Lower lobe of right lung (tissue), 2 donors: ENCODE data around the gene ABI1. TPM values are rescaled to one million over a fixed set of nuclear protein-coding genes. Genes with fewer than 3 reads are reported as not detected.

Experiments used
- ATAC-seq, 2 donors: fragments of 200-7000 bp; cut with Tn5 transposase; one replicate each; pipeline ENCODE4 v1.9.1; 2020 to 2022; ENCODE audit warnings: mild to moderate bottlenecking in 2 of 2, moderate library complexity in 2 of 2
- DNase-seq: peaks from one replicate; pipeline ENCODE4 v3.0.0-alpha.2; 2020
- H3K27ac ChIP-seq: fragments of 200-600 bp; one replicate; pipeline ENCODE4 v1.8.0; 2022
- H3K27me3 ChIP-seq: fragments of 200-600 bp; one replicate; pipeline ENCODE4 v1.8.0; 2022; ENCODE audit warnings: low read depth
- H3K36me3 ChIP-seq: fragments of 200-600 bp; one replicate; pipeline ENCODE4 v1.8.0; 2022; ENCODE audit warnings: mild to moderate bottlenecking
- H3K4me1 ChIP-seq: fragments of 200-600 bp; one replicate; pipeline ENCODE4 v1.8.0; 2022
- H3K4me3 ChIP-seq: fragments of 200-600 bp; one replicate; pipeline ENCODE4 v1.8.0; 2022; ENCODE audit warnings: mild to moderate bottlenecking
- H3K9me3 ChIP-seq: fragments of 200-600 bp; one replicate; pipeline ENCODE4 v1.8.0; 2022
- CTCF ChIP-seq: fragments of 200-600 bp; IDR thresholded peaks from one replicate; pipeline ENCODE4 v1.8.0; 2022; ENCODE audit warnings: antibody characterized with exemption, mild to moderate bottlenecking
- intact Hi-C: fragments of 100-400 bp; cut with DNase I; formaldehyde crosslinking; loops from one replicate; pipeline ENCODE4 v1.11.0; 2022
- total RNA-seq: library from RNA; stranded (reverse); fragmentation: NEBNext Ultra II Directional; extraction: Animal tissue kit (Norgen Biotek cat#: 25700); gene quantifications from one replicate; pipeline ENCODE4 v1.2.1, GENCODE V29; 2021
- donor health status: DM: no; HTN: yes; CAD: no; lungs with severe emphysema.

ABI1 gene
- total RNA-seq, 1 donor from 2014 or later = 65.1 TPM

GRCh38 chr10:26706206-26706605, 154.6 kb downstream of the ABI1 start:
- TF ChIP-seq CTCF = no peak
- Histone ChIP-seq H3K27ac (no peak overlapping the region), H3K4me1 (peaks cover 2% of the 10 kb centered on the region), H3K27me3 (no peaks in the 10 kb centered on the region), H3K4me3 (no peak overlapping the region), H3K36me3 (peaks cover 13% of the 10 kb centered on the region), H3K9me3 (no peaks in the 10 kb centered on the region)
- ATAC-seq (peak; percentile 62 to 64), DNase-seq (peak; percentile 76)
- intact Hi-C loops = no loop called here

GRCh38 chr10:26703974-26704373, 156.8 kb downstream of the ABI1 start:
- H3K27ac ChIP-seq = no peak overlapping the region
- no peak for DNase-seq
- intact Hi-C loops = no loop called here
- H3K4me3 ChIP-seq = no peak overlapping the region
- no peaks in the 10 kb centered on the region for H3K27me3 ChIP-seq
- TF ChIP-seq CTCF = no peak
- peaks cover 9% of the 10 kb centered on the region for H3K36me3 ChIP-seq
- H3K4me1 ChIP-seq = peaks cover 6% of the 10 kb centered on the region
- ATAC-seq = no peak
- no peaks in the 10 kb centered on the region for H3K9me3 ChIP-seq

- ATAC-seq (no peak), DNase-seq (no peak)
- Histone ChIP-seq H3K9me3 (no peaks in the 10 kb centered on the region), H3K4me3 (no peak overlapping the region), H3K4me1 (peaks cover 15% of the 10 kb centered on the region), H3K36me3 (peaks cover 4% of the 10 kb centered on the region), H3K27me3 (no peaks in the 10 kb centered on the region), H3K27ac (no peak overlapping the region)
- intact Hi-C loops = no loop called here
- TF ChIP-seq CTCF = no peak
These were observed 157.7 kb downstream of the ABI1 start for GRCh38 chr10:26703096-26703495.

- no peak overlapping the region for H3K4me3 ChIP-seq
- ATAC-seq = no peak
- H3K27ac ChIP-seq = no peak overlapping the region
- intact Hi-C loops = no loop called here
- H3K27me3 ChIP-seq = no peaks in the 10 kb centered on the region
- DNase-seq = no peak
- no peaks in the 10 kb centered on the region for H3K36me3 ChIP-seq
- H3K4me1 ChIP-seq = peaks cover 25% of the 10 kb centered on the region
- no peaks in the 10 kb centered on the region for H3K9me3 ChIP-seq
- TF ChIP-seq CTCF = no peak
These were observed 159.7 kb downstream of the ABI1 start for GRCh38 chr10:26700884-26701630.

- DNase-seq = no peak
- intact Hi-C loops = no loop called here
- no peaks in the 10 kb centered on the region for H3K36me3 ChIP-seq
- H3K9me3 ChIP-seq = no peaks in the 10 kb centered on the region
- H3K4me3 ChIP-seq = no peak overlapping the region
- no peak for ATAC-seq
- peaks cover 25% of the 10 kb centered on the region for H3K4me1 ChIP-seq
- TF ChIP-seq CTCF = no peak
- no peaks in the 10 kb centered on the region for H3K27me3 ChIP-seq
- no peak overlapping the region for H3K27ac ChIP-seq
These were observed 161.1 kb downstream of the ABI1 start for GRCh38 chr10:26699631-26700030.
